Testis (tissue), 3 donors: Measurements from ENCODE around the gene RPS6KL1. TPM values are rescaled to one million over a fixed set of nuclear protein-coding genes. Genes with fewer than 3 reads are reported as not detected.
A peak's percentile ranks its signal among the peaks of the same experiment; 100 is the strongest.

Experiments used
- DNase-seq: peaks from one replicate; pipeline ENCODE4 v3.0.0-alpha.2; 2019
- H3K27ac ChIP-seq, 2 donors: fragments of 200-600 bp; sonication (generic); one replicate each; pipeline ENCODE4 v1.5.1; 2019
- H3K27me3 ChIP-seq: fragments of 200-600 bp; sonication (generic); one replicate; pipeline ENCODE4 v1.5.1; 2019
- H3K36me3 ChIP-seq: fragments of 200-600 bp; sonication (generic); one replicate; pipeline ENCODE4 v1.5.1; 2017; ENCODE audit warnings: low read depth; ENCODE audit errors: missing control alignments
- H3K4me1 ChIP-seq: fragments of 200-600 bp; sonication (generic); one replicate; pipeline ENCODE4 v1.5.1; 2019
- H3K4me3 ChIP-seq, 2 donors: fragments of 200-600 bp; sonication (generic); one replicate each; pipeline ENCODE4 v1.5.1; 2017 to 2019
- H3K9me3 ChIP-seq: fragments of 200-600 bp; sonication (generic); one replicate; pipeline ENCODE4 v1.5.1; 2017
- POLR2A ChIP-seq: fragments of 450-650 bp; IDR thresholded peaks from one replicate; pipeline ENCODE4 v1.6.1; 2017; ENCODE audit warnings: antibody characterized with exemption, mild to moderate bottlenecking, moderate library complexity
- WGBS, 2 donors: methylation state at CpG; one replicate each; pipeline ENCODE4 v1.1.5; 2018; 5-methylcytosine and 5-hydroxymethylcytosine counted together
- intact Hi-C: fragments of 100-400 bp; cut with DNase I; formaldehyde crosslinking; loops from one replicate; pipeline ENCODE4 v1.15.1; 2023; ENCODE audit warnings: low total_unique reads
- polyA plus RNA-seq: library from polyadenylated mRNA; stranded (reverse); fragments of 350-450 nt; fragmentation: Illumina TruSeq; extraction: RNeasy Lipid Tissue Mini Kit (QIAGEN cat#74804); gene quantifications from one replicate; pipeline ENCODE4 v1.2.3, GENCODE V29; 2014; ENCODE audit warnings: low read depth, low replicate concordance; ENCODE audit not compliant: insufficient read depth
- total RNA-seq, 2 donors: library from RNA; depleted of rRNA; stranded (reverse); fragments of >200 nt; gene quantifications; one replicate each; pipeline ENCODE4 v1.2.3, GENCODE V29; 2016
- TF ChIP-seq, protein P1 (sequence below), 3 experiments: fragments of 450-650 bp in 2 of 3; fragments of 200-600 bp in 1 of 3; sonication (generic) in 1 of 3; IDR thresholded peaks; one replicate each; pipeline ENCODE4 v1.5.1; 2016 to 2019; ENCODE audit warnings: antibody characterized with exemption in 3 of 3, mild to moderate bottlenecking in 2 of 3, moderate library complexity in 1 of 3

The RPS6KL1 gene
- total and polyA plus RNA-seq, 3 donors from 2014 or later, result 22.5 to 41.8 (median 22.9) TPM

DNA sequence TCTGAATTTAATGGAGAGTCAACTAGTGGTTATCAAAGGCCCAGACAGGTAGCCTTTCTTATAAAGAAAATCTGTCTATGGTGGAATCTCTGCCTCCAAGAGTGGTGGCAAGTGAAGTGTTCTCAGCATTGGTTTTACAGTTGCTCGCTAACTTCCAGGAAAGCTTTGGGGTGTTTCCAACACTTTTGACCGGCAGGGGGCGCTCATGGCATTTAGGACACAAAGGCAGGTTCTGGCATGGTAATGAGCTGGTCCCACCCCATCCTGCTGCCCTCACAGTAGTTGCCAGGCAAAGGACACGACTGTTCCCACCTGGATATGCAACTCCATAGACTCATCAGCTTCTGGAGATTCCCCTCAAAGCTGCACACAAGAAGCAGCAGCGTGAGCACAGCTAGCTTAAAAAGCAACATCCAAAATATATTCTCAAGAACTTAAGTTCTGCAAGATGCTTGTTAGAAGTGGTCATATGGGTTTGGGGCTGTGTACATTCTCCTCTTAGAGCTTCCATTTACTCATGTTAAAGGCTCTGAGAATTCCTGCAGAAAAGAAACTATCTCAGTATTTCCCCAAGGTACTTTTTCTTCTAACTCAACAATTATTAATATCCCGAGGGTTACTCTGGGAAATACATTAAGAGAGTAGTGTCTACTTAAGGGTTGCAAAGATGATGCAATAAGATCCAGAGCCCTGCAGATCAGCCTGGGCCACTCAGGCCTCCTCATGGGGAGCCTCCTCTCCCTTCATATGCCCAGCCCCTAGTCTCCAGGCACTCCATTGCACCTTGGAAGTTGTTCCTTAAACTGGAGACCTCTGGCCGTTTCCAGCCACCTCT, 61.9 kb downstream of the RPS6KL1 start:
- no peak overlapping the region for H3K27ac ChIP-seq
- TF ChIP-seq POLR2A, result no peak
- TF ChIP-seq, protein P1, sequence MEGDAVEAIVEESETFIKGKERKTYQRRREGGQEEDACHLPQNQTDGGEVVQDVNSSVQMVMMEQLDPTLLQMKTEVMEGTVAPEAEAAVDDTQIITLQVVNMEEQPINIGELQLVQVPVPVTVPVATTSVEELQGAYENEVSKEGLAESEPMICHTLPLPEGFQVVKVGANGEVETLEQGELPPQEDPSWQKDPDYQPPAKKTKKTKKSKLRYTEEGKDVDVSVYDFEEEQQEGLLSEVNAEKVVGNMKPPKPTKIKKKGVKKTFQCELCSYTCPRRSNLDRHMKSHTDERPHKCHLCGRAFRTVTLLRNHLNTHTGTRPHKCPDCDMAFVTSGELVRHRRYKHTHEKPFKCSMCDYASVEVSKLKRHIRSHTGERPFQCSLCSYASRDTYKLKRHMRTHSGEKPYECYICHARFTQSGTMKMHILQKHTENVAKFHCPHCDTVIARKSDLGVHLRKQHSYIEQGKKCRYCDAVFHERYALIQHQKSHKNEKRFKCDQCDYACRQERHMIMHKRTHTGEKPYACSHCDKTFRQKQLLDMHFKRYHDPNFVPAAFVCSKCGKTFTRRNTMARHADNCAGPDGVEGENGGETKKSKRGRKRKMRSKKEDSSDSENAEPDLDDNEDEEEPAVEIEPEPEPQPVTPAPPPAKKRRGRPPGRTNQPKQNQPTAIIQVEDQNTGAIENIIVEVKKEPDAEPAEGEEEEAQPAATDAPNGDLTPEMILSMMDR (IDR thresholded peaks at IDR 0.05), result peak; percentile 62 to 92 (median 69)
- no peaks in the 10 kb centered on the region for H3K4me1 ChIP-seq
- H3K36me3 ChIP-seq, result no peaks in the 10 kb centered on the region
- H3K9me3 ChIP-seq, result no peaks in the 10 kb centered on the region
- WGBS, 2 donors, result 35 to 42% methylated on average over 7 of the region's 7 CpGs
- intact Hi-C loops, result no loop called here
- H3K27me3 ChIP-seq, result no peaks in the 10 kb centered on the region
- DNase-seq, result peak; percentile 96
- H3K4me3 ChIP-seq, result no peak overlapping the region

- no peaks in the 10 kb centered on the region for H3K36me3 ChIP-seq
- no peaks in the 10 kb centered on the region for H3K4me1 ChIP-seq
- TF ChIP-seq, protein P1 (IDR thresholded peaks at IDR 0.05), result no peak
- TF ChIP-seq POLR2A, result no peak
- no peak overlapping the region for H3K4me3 ChIP-seq
- no peak for DNase-seq
- H3K9me3 ChIP-seq, result no peaks in the 10 kb centered on the region
- H3K27ac ChIP-seq, result no peak overlapping the region
- WGBS, 2 donors, result 71% methylated on average over 10 of the region's 10 CpGs
- H3K27me3 ChIP-seq, result no peaks in the 10 kb centered on the region
- intact Hi-C loops, result no loop called here
Measured at GRCh38 chr14:74859757-74860552, 63.1 kb downstream of the RPS6KL1 start.

DNA sequence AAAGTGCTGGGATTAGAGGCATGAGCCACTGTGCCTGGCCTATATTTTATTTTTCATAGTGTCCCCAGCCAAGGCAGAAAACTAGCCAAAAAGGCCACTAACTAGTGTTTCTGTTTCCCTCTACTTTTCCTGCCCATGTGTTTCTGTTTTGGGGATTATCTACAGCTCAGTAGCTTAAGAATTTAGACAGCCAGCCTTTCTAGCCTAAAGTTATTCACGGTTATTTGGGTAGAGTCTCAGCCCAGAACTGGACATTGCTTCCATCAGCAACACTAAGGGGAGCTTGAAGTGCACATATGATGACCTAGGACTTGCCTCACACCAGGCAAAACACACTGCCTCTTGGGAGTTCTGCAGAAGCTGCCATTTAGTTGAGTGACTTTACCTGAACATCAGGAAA, 65.0 kb downstream of the RPS6KL1 start:
- Histone ChIP-seq H3K27ac (no peak overlapping the region), H3K9me3 (no peaks in the 10 kb centered on the region), H3K4me3 (no peak overlapping the region), H3K36me3 (no peaks in the 10 kb centered on the region), H3K4me1 (peaks cover 4% of the 10 kb centered on the region), H3K27me3 (no peaks in the 10 kb centered on the region)
- no peak for DNase-seq
- intact Hi-C loops, result no loop called here
- WGBS, 2 donors, result 77 to 89% methylated on average over 1 of the region's 1 CpG
- TF ChIP-seq, protein P1 (IDR thresholded peaks at IDR 0.05), result no peak
- no peak for TF ChIP-seq POLR2A

DNA sequence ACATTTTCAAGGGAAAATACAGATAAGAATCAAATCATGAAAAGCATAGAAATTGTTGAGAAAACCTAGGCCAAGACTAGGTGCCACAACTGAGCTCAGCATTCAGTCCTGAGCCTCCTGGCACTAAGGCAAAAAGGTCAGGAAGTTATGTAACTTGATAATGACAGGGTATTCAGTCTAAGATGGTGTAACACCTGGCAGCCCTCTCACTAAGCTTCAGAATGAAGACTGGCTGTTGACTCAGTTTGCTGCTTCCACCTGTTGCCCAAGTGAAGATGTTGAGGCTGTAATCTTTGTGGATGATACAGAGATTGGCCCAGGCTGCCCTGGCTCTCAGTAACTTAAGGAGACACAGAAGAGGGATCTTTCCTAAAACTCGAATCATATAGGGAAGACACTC, 66.7 kb downstream of the RPS6KL1 start:
- Histone ChIP-seq H3K36me3 (no peaks in the 10 kb centered on the region), H3K4me1 (peaks cover 4% of the 10 kb centered on the region), H3K4me3 (no peak overlapping the region), H3K27ac (no peak overlapping the region), H3K27me3 (no peaks in the 10 kb centered on the region), H3K9me3 (no peaks in the 10 kb centered on the region)
- no peak for TF ChIP-seq POLR2A
- TF ChIP-seq, protein P1 (IDR thresholded peaks at IDR 0.05), result no peak
- no peak for DNase-seq
- WGBS, 2 donors, result 92 to 100% methylated on average over 1 of the region's 1 CpG
- intact Hi-C loops, result no loop called here
